ENCODE results near the gene MPEG1. TPM values are rescaled to one million over a fixed set of nuclear protein-coding genes. Genes with fewer than 3 reads are reported as not detected.

Gene MPEG1
- total RNA-seq, 4 donors from 2014 or later = 1.0 to 15.1 (median 5.7) TPM

GRCh38 chr11:59259047-59259446 is 46.3 kb upstream of the MPEG1 start:
- no peak for DNase-seq
- H3K27me3 ChIP-seq = no peaks in the 10 kb centered on the region
- no peak for TF ChIP-seq CTCF (IDR thresholded peaks at IDR 0.05)
- no peak for TF ChIP-seq POLR2A (IDR thresholded peaks at IDR 0.05)
- H3K4me3 ChIP-seq = no peak overlapping the region
- intact Hi-C loops (cut with DNase I; ENCODE audit: low total_unique reads) = no loop called here
- H3K9me3 ChIP-seq = no peaks in the 10 kb centered on the region
- no peaks in the 10 kb centered on the region for H3K36me3 ChIP-seq
- no peaks in the 10 kb centered on the region for H3K4me1 ChIP-seq
- no peak overlapping the region for H3K27ac ChIP-seq

GRCh38 chr11:59255281-59255680 is 42.6 kb upstream of the MPEG1 start:
- no peaks in the 10 kb centered on the region for H3K4me1 ChIP-seq
- no peaks in the 10 kb centered on the region for H3K27me3 ChIP-seq
- TF ChIP-seq POLR2A (IDR thresholded peaks at IDR 0.05) = no peak
- TF ChIP-seq CTCF (IDR thresholded peaks at IDR 0.05) = no peak
- no peak for DNase-seq
- H3K4me3 ChIP-seq = no peak overlapping the region
- no peaks in the 10 kb centered on the region for H3K36me3 ChIP-seq
- no peak overlapping the region for H3K27ac ChIP-seq
- H3K9me3 ChIP-seq = no peaks in the 10 kb centered on the region
- intact Hi-C loops (cut with DNase I; ENCODE audit: low total_unique reads) = no loop called here

GRCh38 chr11:59254286-59254685 is 41.6 kb upstream of the MPEG1 start:
- intact Hi-C loops (cut with DNase I; ENCODE audit: low total_unique reads) = no loop called here
- no peaks in the 10 kb centered on the region for H3K36me3 ChIP-seq
- H3K4me1 ChIP-seq = no peaks in the 10 kb centered on the region
- no peak overlapping the region for H3K4me3 ChIP-seq
- no peak overlapping the region for H3K27ac ChIP-seq
- TF ChIP-seq CTCF (IDR thresholded peaks at IDR 0.05) = no peak
- no peak for TF ChIP-seq POLR2A (IDR thresholded peaks at IDR 0.05)
- H3K9me3 ChIP-seq = no peaks in the 10 kb centered on the region
- no peaks in the 10 kb centered on the region for H3K27me3 ChIP-seq
- no peak for DNase-seq

GRCh38 chr11:59253001-59253400 is 40.3 kb upstream of the MPEG1 start:
- no peak for TF ChIP-seq POLR2A (IDR thresholded peaks at IDR 0.05)
- TF ChIP-seq CTCF (IDR thresholded peaks at IDR 0.05) = no peak
- Histone ChIP-seq H3K27ac (no peak overlapping the region), H3K4me1 (no peaks in the 10 kb centered on the region), H3K4me3 (no peak overlapping the region), H3K36me3 (no peaks in the 10 kb centered on the region), H3K27me3 (no peaks in the 10 kb centered on the region), H3K9me3 (no peaks in the 10 kb centered on the region)
- no peak for DNase-seq
- intact Hi-C loops (cut with DNase I; ENCODE audit: low total_unique reads) = no loop called here

GRCh38 chr11:59249535-59249934 is 36.8 kb upstream of the MPEG1 start:
- TF ChIP-seq POLR2A (IDR thresholded peaks at IDR 0.05) = no peak
- no peak for TF ChIP-seq CTCF (IDR thresholded peaks at IDR 0.05)
- H3K36me3 ChIP-seq = no peaks in the 10 kb centered on the region
- no peak overlapping the region for H3K4me3 ChIP-seq
- DNase-seq = no peak
- intact Hi-C loops (cut with DNase I; ENCODE audit: low total_unique reads) = no loop called here
- H3K27me3 ChIP-seq = no peaks in the 10 kb centered on the region
- no peak overlapping the region for H3K27ac ChIP-seq
- no peaks in the 10 kb centered on the region for H3K9me3 ChIP-seq
- H3K4me1 ChIP-seq = no peaks in the 10 kb centered on the region

Data from uterus (tissue), 4 donors.